Esophagus muscularis mucosa (tissue), 4 donors: ENCODE data around the gene NCR2. TPM values are rescaled to one million over a fixed set of nuclear protein-coding genes. Genes with fewer than 3 reads are reported as not detected.

Source experiments
- DNase-seq: peaks from one replicate; pipeline ENCODE4 v3.0.0-alpha.2; 2017; ENCODE audit errors: extremely low spot score
- H3K27ac ChIP-seq, 4 donors: fragments of 200-600 bp; sonication (generic); replicated peaks in 1 of 4; 1 replicate in 3 of 4; 2 replicates in 1 of 4; pipeline ENCODE4 v1.5.1; 2016 to 2019; ENCODE audit warnings: mild to moderate bottlenecking in 1 of 4
- H3K27me3 ChIP-seq, 4 donors: fragments of 200-600 bp; sonication (generic); one replicate each; pipeline versions ENCODE4 v1.5.1 to v1.6.0; 2016 to 2019
- H3K36me3 ChIP-seq, 4 donors: fragments of 200-600 bp; sonication (generic); one replicate each; pipeline ENCODE4 v1.5.1; 2016 to 2019
- H3K4me1 ChIP-seq, 4 donors: fragments of 200-600 bp; sonication (generic); one replicate each; pipeline ENCODE4 v1.5.1; 2016 to 2019
- H3K4me3 ChIP-seq, 4 donors: fragments of 200-600 bp; sonication (generic); 1 replicate in 2 of 4; 2 replicates in 2 of 4; pipeline ENCODE4 v1.5.1; 2016 to 2019; ENCODE audit warnings: mild to moderate bottlenecking in 4 of 4, moderate library complexity in 1 of 4
- H3K9me3 ChIP-seq, 4 donors: fragments of 200-600 bp; sonication (generic); 1 replicate in 3 of 4; 2 replicates in 1 of 4; pipeline ENCODE4 v1.5.1; 2016 to 2019
- CTCF ChIP-seq, 3 experiments: fragments of 200-600 bp in 2 of 3; fragments of 450-650 bp in 1 of 3; sonication (generic) in 2 of 3; IDR thresholded peaks; one replicate each; pipeline ENCODE4 v1.5.1; 2017 to 2019; ENCODE audit warnings: antibody characterized with exemption in 3 of 3, mild to moderate bottlenecking in 2 of 3, moderate library complexity in 1 of 3
- EP300 ChIP-seq: sonication (generic); formaldehyde crosslinking; IDR thresholded peaks from one replicate; pipeline ENCODE4 v1.6.1; 2017; ENCODE audit warnings: antibody characterized with exemption
- POLR2A ChIP-seq: fragments of 450-650 bp; IDR thresholded peaks from one replicate; pipeline ENCODE4 v1.6.1; 2017; ENCODE audit warnings: antibody characterized with exemption, moderate library complexity, mild to moderate bottlenecking, low read depth
- POLR2AphosphoS5 ChIP-seq, 2 donors: sonication (generic); formaldehyde crosslinking; IDR thresholded peaks; one replicate each; pipeline ENCODE4 v1.6.1; 2017; ENCODE audit warnings: antibody characterized with exemption in 2 of 2
- WGBS: methylation state at CpG from one replicate; pipeline ENCODE4 v1.1.5; 2018; 5-methylcytosine and 5-hydroxymethylcytosine counted together
- intact Hi-C: fragments of 100-400 bp; cut with DNase I; formaldehyde crosslinking; loops from one replicate; pipeline ENCODE4 v1.15.1; 2023
- total RNA-seq, 4 donors: library from RNA; depleted of rRNA; stranded (reverse); fragments of >200 nt; gene quantifications; one replicate each; pipeline versions ENCODE4 v1.1.0 to v1.2.1, GENCODE V29; 2016

Gene NCR2
- total RNA-seq, 4 donors from 2014 or later, result not detected

- no peak overlapping the region for H3K27ac ChIP-seq
- H3K4me3 ChIP-seq, result no peak overlapping the region
- DNase-seq, result no peak
- peaks cover 0 to 10% (median 7%) of the 10 kb centered on the region in 4 donors for H3K4me1 ChIP-seq
- H3K36me3 ChIP-seq, result no peaks in the 10 kb centered on the region
- TF ChIP-seq CTCF (IDR thresholded peaks at IDR 0.05) (no peak), POLR2A (no peak), POLR2AphosphoS5 (IDR thresholded peaks at IDR 0.05) (no peak), EP300 (no peak)
- WGBS, result 58% methylated on average over 7 of the region's 7 CpGs
- intact Hi-C loops, result loop anchor here (5.0 kb wide), 1 partner anchor 56 kb away; no protein-coding TSS in a partner anchor
- peaks cover 0 to 80% (median 3%) of the 10 kb centered on the region in 4 donors for H3K27me3 ChIP-seq
- H3K9me3 ChIP-seq, result peaks cover 0 to 13% (median 5%) of the 10 kb centered on the region in 4 donors
Observed at GRCh38 chr6:41366150-41366549, 30.7 kb downstream of the NCR2 start.

GRCh38 chr6:41367061-41367460 is 31.7 kb downstream of the NCR2 start:
- Histone ChIP-seq H3K27me3 (peaks cover 0 to 80% (median 5%) of the 10 kb centered on the region in 4 donors), H3K27ac (no peak overlapping the region), H3K9me3 (peaks cover 0 to 7% (median 0%) of the 10 kb centered on the region in 4 donors), H3K4me1 (peaks cover 5 to 19% (median 16%) of the 10 kb centered on the region in 4 donors), H3K4me3 (no peak overlapping the region), H3K36me3 (no peaks in the 10 kb centered on the region)
- no peak for DNase-seq
- 87% methylated on average over 3 of the region's 3 CpGs for WGBS
- no peak for TF ChIP-seq POLR2AphosphoS5 (IDR thresholded peaks at IDR 0.05)
- TF ChIP-seq EP300, result no peak
- intact Hi-C loops, result loop anchor here (5.0 kb wide), 1 partner anchor 55 kb away; no protein-coding TSS in a partner anchor

GRCh38 chr6:41367700-41368099 is 32.3 kb downstream of the NCR2 start:
- no peak for TF ChIP-seq POLR2A
- TF ChIP-seq EP300, result no peak
- TF ChIP-seq POLR2AphosphoS5 (IDR thresholded peaks at IDR 0.05), result no peak
- TF ChIP-seq CTCF (IDR thresholded peaks at IDR 0.05), result peak; percentile 29 to 41 (median 39)
- H3K4me1 ChIP-seq, result peaks cover 9 to 26% (median 23%) of the 10 kb centered on the region in 4 donors
- WGBS, result 0% methylated on average over 1 of the region's 2 CpGs
- no peak overlapping the region for H3K27ac ChIP-seq
- peaks cover 0 to 80% (median 7%) of the 10 kb centered on the region in 4 donors for H3K27me3 ChIP-seq
- H3K36me3 ChIP-seq, result no peaks in the 10 kb centered on the region
- no peak overlapping the region for H3K4me3 ChIP-seq
- intact Hi-C loops, result loop anchor here (2.0 to 5.0 kb wide), 2 partner anchors 55 to 315 kb away; no protein-coding TSS in a partner anchor
- DNase-seq, result no peak
- H3K9me3 ChIP-seq, result peaks cover 0 to under 1% (median 0%) of the 10 kb centered on the region in 4 donors

- no peaks in the 10 kb centered on the region for H3K36me3 ChIP-seq
- intact Hi-C loops, result no loop called here
- no peak overlapping the region for H3K27ac ChIP-seq
- DNase-seq, result peak; percentile 47
- WGBS, result 78% methylated on average over 6 of the region's 6 CpGs
- H3K9me3 ChIP-seq, result no peaks in the 10 kb centered on the region
- peaks cover 0 to 92% (median 34%) of the 10 kb centered on the region in 4 donors for H3K27me3 ChIP-seq
- TF ChIP-seq EP300 (no peak), POLR2A (no peak), CTCF (IDR thresholded peaks at IDR 0.05) (no peak), POLR2AphosphoS5 (IDR thresholded peaks at IDR 0.05) (no peak)
- H3K4me1 ChIP-seq, result peaks cover 31 to 55% (median 50%) of the 10 kb centered on the region in 4 donors
- H3K4me3 ChIP-seq, result no peak overlapping the region
Observed at GRCh38 chr6:41370488-41371111, 35.2 kb downstream of the NCR2 start.

GRCh38 chr6:41371461-41371991 is 36.1 kb downstream of the NCR2 start:
- H3K4me3 ChIP-seq, result peak overlapping the region; percentile 34 to 47 (median 39)
- no peaks in the 10 kb centered on the region for H3K36me3 ChIP-seq
- peak overlapping the region in 1 of 4 donors; percentile 9 for H3K27ac ChIP-seq
- 17% methylated on average over 37 of the region's 39 CpGs for WGBS
- intact Hi-C loops, result no loop called here
- no peaks in the 10 kb centered on the region for H3K9me3 ChIP-seq
- H3K4me1 ChIP-seq, result peaks cover 31 to 59% (median 54%) of the 10 kb centered on the region in 4 donors
- H3K27me3 ChIP-seq, result peaks cover 0 to 92% (median 42%) of the 10 kb centered on the region in 4 donors
- DNase-seq, result peak; percentile 91
- TF ChIP-seq POLR2AphosphoS5 (IDR thresholded peaks at IDR 0.05) (no peak), CTCF (IDR thresholded peaks at IDR 0.05) (peak in 1 of 3 experiments; percentile 33), EP300 (no peak), POLR2A (no peak)
